Stimulated activated CD4-positive, alpha-beta T cell treated with anti-CD3 and anti-CD28 coated beads, Interleukin-1b, Interleukin-23, amount 100 ng/mL, for 1 hour (primary cell): ENCODE measurements around the gene MYO1H.
"Not testable (repeated sequence)": the region's sequence is repeated elsewhere in the genome, so short reads cannot be mapped to it uniquely, and the experiment has no call there.

Experiments
- DNase-seq, 2 donors: peaks; one replicate each; pipeline ENCODE4 v3.0.0-alpha.2; 2020; ENCODE audit warnings: low read depth in 2 of 2

The MYO1H gene

GRCh38 chr12:109346920-109347319 lies 780 bp upstream of the MYO1H start:
- DNase-seq = no peak

DNA sequence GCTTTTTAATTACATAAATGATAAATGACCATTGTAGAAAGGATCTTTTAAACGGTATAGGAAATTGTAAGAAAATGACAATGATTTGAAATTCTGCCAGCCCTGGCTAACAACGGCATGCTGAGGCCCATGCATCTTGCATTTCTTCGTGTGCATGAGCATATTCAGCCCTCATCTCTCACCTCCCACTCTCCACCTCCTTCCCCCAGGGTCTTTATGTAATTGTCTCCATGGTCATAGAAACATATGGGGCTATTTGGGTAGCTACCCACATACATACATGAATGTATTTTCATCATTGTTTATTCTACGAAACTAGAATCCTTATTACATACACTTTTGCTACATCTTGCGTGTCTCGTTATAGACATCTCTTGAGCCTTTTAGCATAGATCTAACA lies 4.5 kb downstream of the MYO1H start:
- DNase-seq = no peak

DNA sequence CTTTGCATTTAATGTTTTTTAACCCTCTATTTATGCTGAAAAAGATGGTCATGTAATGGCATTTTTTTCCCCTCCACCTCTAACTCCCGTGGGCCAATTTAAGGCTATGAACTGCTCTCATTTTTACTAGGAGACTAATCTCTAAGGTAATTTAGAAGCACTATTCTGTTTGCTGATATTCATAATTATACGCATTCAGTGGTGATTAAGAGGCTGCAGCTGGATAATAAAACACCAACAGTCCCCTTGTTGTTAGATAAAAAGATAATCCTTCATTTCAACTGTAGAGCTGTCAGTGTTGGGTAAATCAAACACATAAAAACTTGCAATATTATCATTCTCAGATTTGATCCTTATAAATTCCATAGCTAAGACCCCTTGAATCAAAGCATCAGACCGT lies 8.9 kb downstream of the MYO1H start:
- DNase-seq = no peak

DNA sequence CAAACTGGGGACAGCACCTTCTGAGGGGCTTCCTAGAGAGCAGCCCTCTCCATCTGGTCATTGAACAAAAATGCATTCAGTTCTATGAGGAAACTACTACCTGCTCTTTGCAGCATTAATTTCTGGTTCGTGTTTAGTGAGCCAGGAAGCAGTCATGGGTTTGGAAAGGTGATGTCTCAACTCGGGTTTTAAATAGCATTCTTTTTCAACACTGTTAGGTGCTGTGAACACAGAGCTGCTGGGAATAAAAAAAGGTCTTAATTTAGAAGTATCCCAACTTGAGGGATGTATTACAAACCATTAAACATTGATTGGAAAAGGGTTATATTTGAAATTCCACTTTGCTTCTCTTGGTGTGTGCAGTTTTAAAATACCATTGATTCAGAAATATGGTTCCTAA lies 9.3 kb downstream of the MYO1H start:
- no peak for DNase-seq

DNA sequence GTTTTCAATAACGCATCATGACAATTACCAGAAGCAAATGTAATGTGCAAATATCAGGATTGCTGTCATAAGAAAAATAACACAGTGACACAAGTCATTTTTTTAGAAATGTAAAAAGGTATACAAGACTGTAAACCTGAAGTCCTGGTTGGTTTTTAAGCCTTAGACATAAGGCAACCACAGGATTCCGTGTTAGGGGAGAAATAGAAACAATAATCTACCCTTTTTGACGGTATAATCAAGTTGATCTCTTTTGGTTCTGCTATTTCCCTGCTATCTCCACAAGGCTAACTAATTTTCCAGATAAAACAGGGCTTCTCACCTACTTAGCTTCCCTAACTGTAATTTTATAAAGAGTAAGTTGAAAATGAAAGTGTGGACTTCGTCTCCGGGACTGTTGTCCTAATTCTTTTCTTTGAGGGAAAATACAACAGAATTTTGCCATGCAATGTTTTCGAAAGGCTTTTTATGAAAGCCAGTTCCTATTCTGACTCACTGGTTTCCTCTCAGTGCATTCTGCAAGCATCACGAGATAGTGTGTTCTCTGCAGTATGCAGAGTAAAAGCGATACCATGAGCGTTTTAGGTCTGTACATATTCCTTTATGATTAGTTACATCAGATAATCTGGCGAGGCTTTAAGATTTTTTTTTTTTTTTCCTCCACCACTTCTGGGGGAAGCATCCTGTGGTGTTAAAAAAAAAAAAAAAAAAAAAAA lies 10.6 kb downstream of the MYO1H start:
- no peak for DNase-seq

DNA sequence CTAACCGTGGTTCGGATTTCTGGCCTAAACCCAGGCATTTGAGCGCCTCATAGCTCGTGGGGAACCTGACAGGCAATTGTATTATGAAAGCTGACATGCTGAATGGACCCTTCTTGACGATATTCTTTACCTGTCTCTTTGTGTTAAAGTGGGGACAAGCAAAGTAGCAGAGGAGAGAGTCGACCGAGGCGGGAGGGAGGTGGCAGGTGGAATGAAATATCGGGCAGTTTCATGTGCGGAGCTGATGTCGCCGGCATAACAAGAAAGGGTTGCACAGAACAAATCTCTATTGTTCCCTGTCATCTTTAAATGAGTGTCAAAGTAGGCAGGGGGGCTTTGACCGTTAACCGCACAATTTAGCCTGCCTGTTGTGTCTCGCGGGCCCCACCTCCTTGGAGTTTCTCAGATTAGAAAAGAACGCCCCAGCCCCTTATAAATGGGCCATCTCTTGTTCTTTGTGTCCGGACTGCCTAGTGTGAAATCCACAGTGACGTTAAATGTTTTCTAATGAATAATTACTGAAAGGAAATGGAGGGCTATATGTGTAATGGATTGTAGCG lies 11.5 kb downstream of the MYO1H start:
- no peak for DNase-seq

DNA sequence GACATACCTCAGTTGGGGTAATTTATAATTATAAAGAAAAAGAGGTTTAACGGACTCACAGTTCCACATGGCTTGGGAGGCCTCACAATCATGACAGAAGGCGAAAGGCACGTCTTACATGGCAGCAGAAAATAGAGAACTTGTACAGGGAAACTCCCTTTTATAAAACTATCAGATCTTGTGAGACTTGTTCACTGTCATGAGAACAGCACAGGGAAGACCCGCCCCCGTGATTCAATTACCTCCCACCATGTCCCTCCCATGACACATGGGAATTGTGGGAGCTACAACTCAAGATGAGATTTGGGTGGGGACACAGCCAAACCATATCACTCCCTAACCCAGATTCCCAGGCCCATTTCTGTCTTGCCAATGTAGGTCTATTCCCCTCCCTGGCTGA lies 22.1 kb downstream of the MYO1H start:
- DNase-seq = no peak

DNA sequence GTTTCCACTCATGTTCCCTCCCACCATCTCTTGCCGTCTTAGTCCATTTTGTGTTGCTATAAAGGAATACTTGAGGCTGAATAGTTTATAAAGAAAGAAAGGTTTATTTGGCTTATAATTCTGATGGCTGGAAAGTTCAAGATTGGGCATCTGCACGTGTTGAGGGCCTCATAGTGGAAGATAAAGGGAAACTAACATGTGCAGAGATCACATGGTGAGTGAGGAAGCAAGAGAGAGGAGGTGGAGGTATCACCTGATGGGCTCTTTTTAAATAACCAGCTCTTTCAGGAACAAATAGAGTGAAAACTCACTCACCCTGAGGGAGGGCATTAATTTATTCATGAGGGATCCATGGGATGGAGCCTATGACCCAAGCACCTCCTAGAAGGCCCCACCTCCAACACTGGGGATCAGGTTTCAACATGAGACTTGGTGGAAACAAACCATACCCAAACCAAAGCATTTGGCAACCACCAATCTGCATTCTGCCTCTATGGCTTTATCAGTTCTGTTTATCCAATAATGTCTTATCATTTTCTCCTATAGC lies 29.5 kb downstream of the MYO1H start:
- DNase-seq = no peak

- no peak for DNase-seq
Observed at GRCh38 chr12:109378569-109378968, 30.9 kb downstream of the MYO1H start.

GRCh38 chr12:109382031-109382430 lies 34.3 kb downstream of the MYO1H start:
- no peak for DNase-seq

- DNase-seq = no peak
Observed at GRCh38 chr12:109383240-109383639, 35.5 kb downstream of the MYO1H start.

DNA sequence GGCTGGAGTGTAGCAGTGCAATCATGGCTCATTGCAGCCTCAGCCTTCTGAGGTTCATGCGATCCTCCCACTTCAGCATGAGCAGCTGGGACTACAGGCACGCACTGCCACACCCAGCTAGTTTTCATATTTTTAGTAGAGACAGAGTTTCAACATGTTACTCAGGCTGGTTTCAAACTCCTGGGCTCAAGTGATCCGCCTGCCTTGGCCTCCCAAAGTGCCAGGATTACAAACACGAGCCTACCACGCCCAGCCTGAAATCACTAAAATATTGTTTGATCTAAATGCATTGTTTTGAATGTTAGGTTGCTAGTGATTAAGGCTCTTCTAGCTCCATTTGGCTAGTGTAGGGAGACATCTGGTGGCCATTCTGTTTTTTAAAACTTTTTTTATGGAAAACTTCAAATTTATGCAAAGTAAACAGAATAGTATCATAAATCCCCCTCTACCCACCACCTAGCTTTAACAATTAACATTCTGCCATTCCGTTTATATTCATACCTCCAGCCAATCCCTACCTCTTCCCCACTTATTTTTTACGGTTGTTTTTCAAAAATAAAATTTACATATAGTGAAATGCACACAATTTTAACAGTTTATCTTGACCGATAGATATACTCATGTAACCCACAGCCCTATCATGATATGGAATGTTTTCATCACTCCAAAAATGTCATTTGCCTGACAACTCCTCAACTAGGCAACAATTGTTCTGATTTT lies 37.8 kb downstream of the MYO1H start:
- no peak for DNase-seq

GRCh38 chr12:109386059-109386433 lies 38.3 kb downstream of the MYO1H start:
- DNase-seq = no peak

DNA sequence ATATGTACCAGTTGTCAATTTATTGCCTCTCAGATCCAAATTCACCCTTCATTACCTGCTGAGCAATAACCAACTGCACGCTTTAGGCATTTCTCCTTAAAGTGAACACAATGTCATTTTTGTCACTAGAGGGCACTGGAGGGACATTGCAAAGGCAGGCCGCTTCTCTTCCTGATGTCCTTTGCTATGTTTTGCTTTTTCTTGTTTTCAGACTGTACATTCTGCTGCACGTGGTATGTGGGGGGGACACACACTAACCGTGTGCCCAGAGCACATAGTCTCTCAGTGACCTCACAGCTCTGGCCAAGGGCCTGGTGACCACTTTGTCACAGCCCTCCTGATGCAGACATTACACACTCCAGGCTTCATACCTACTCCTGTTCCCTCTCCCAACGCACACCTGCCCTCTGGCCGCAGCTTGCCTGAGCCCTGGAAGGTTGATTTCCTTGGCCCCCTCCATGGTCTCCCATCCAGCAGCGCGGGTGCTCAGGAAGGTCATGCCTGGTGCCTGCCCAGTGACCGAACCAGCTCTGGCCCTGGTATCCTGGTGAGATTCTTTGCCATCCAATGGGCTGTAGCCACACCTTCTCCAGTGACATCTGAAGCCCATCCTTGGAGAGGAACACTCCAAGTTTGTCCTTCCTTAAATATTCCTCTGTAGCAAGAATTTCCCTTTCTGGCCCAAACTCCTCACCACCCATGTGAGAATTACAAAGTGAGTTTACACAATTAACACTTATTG lies 39.9 kb downstream of the MYO1H start:
- no peak for DNase-seq

GRCh38 chr12:109388167-109388563 lies 40.5 kb downstream of the MYO1H start:
- DNase-seq = no peak

- DNase-seq = no peak
Observed at GRCh38 chr12:109389146-109389545, 41.4 kb downstream of the MYO1H start.

GRCh38 chr12:109393437-109394345 lies 46.0 kb downstream of the MYO1H start:
- no peak for DNase-seq

- DNase-seq = no peak
Observed at GRCh38 chr12:109394891-109395290, 47.2 kb downstream of the MYO1H start.

DNA sequence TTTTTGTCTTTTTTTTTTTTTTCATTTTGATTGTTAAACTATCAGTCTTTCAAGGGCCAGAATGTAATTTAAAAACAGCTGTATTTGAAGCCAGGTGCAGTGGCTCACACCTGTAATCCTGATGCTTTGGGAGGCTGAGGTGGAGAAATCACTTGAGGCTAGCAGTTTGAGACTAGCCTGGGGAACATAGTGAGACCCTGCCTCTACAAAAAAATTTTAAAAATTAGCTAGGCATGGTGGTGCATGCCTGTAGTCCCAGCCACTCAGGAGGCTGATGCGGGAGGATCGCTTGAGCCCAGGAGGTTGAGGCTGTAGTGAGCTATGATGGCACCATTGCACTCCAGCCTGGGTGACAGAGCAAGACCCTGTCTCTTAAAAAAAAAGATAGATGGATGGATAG lies 57.1 kb downstream of the MYO1H start:
- not testable (repeated sequence) for DNase-seq

DNA sequence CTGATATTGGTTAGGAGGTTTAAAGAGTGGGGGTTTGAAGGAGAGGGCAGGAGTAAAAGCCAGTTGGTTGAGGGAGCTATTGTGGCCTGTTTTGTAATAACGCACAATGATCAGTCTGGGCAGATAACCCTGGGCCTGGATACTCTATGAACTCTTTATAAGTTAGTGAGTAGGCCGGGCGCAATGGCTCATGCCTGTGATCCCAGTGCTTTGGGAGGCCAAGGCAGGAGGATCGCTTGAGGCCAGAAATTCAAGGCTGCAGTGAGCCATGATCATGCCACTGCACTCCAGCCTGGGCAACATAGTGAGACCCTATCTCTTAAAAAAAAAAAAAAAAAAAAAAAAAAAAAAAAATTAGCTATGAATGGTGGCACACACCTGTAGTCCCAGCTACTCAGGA lies 58.4 kb downstream of the MYO1H start:
- not testable (repeated sequence) for DNase-seq

- no peak for DNase-seq
Observed at GRCh38 chr12:109418848-109419480, 71.3 kb downstream of the MYO1H start.
